Measurements from ENCODE around the gene STRADA. TPM values are rescaled to one million over a fixed set of nuclear protein-coding genes. Genes with fewer than 3 reads are reported as not detected.

Gene STRADA
- total and polyA plus RNA-seq, 7 experiments from 2014 or later, result 19.9 to 69.7 (median 54.0) TPM

DNA sequence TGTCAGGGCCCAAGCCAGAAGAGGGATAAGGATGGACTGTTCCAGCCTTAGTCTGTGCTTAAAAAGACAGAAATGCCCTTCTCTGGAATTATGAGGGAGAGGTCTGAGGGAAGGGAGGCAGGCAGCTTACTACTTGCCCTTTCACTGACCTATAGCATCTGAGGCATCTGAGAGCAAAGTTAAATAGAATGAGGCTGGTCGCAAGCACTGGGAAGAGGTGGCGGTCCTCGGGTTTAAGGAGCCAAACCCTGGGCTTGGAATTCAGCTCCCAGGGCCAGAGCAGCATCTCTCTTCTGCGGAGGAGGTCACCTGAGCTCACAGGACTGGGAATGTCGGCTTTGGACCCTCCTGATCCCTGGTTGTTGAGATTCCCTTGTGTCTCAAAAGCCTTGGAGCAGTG lies 38.6 kb downstream of the STRADA start:
- H3K27ac Mint-ChIP-seq, result peak overlapping the region; percentile 90 to 99 (median 97)
- intact Hi-C loops (cut with micrococcal nuclease), result loop anchor here in 1 of 2 donors (2.0 to 5.0 kb wide), 2 partner anchors 151 to 794 kb away; partner anchors contain the start of genes DCAF7 and POLG2
- Histone ChIP-seq H3K27me3 (ENCODE audit: control insufficient read depth in 2 of 2, insufficient read depth in 2 of 2, low read length in 2 of 2) (no peaks in the 10 kb centered on the region), H3K4me3 (ENCODE audit: low read length) (peak overlapping the region; percentile 65), H3K4me1 (ENCODE audit: control insufficient read depth in 2 of 2, insufficient read depth in 2 of 2, low read length in 2 of 2) (peaks cover 46 to 49% of the 10 kb centered on the region in 2 donors), H3K27ac (ENCODE audit: low read depth, low read length) (peak overlapping the region; percentile 93), H3K9me3 (ENCODE audit: control insufficient read depth in 2 of 3, low read length in 3 of 3) (no peaks in the 10 kb centered on the region), H3K36me3 (ENCODE audit: control insufficient read depth in 2 of 3, insufficient read depth in 3 of 3, low read length in 3 of 3) (peaks cover 0 to 26% (median 11%) of the 10 kb centered on the region in 3 experiments)
- H3K4me3 Mint-ChIP-seq, result peak overlapping the region; percentile 82 to 98 (median 96)
- no peaks in the 10 kb centered on the region for H3K27me3 Mint-ChIP-seq
- DNase-seq (no peak), ATAC-seq (no peak)
- peaks cover under 1 to 46% (median 15%) of the 10 kb centered on the region in 5 donors for H3K36me3 Mint-ChIP-seq
- CTCF ChIA-PET, result interaction anchor here (0.5 to 1.1 kb wide), 3 partner anchors 9 to 32 kb away, joined by 3 to 4 read pairs (median 3); no protein-coding TSS in a partner anchor
- peaks cover 39 to 61% (median 55%) of the 10 kb centered on the region in 7 donors for H3K4me1 Mint-ChIP-seq
- H3K9me3 Mint-ChIP-seq, result peaks cover 0 to 8% (median 0%) of the 10 kb centered on the region in 11 donors
- POLR2A ChIA-PET, result interaction anchor here (0.5 to 9.5 kb wide), 17 partner anchors 7 to 803 kb away, joined by 3 to 117 read pairs (median 12); partner anchors contain the start of genes CCDC47, CEP95, DDX42 and DDX5

DNA sequence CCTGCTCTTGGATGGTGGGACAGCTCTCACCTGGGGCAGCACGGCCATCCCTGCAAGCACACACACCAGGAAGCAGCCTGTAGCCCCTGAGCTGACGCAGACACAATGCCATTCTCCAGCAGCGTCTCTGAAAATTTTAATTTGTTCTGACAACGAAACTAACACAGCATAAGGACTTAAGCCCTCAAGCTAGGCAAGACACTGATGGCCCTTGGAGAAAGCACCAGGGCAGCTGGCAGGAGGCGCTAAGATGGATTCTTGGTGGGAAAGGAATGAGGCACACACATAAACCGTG lies 38.9 kb downstream of the STRADA start:
- peak overlapping the region; percentile 90 to 99 (median 97) for H3K27ac Mint-ChIP-seq
- Histone ChIP-seq H3K9me3 (ENCODE audit: control insufficient read depth in 2 of 3, low read length in 3 of 3) (no peaks in the 10 kb centered on the region), H3K4me1 (ENCODE audit: control insufficient read depth in 2 of 2, insufficient read depth in 2 of 2, low read length in 2 of 2) (peaks cover 44 to 48% of the 10 kb centered on the region in 2 donors), H3K4me3 (ENCODE audit: low read length) (peak overlapping the region; percentile 65), H3K36me3 (ENCODE audit: control insufficient read depth in 2 of 3, insufficient read depth in 3 of 3, low read length in 3 of 3) (peaks cover 0 to 29% (median 11%) of the 10 kb centered on the region in 3 experiments), H3K27me3 (ENCODE audit: control insufficient read depth in 2 of 2, insufficient read depth in 2 of 2, low read length in 2 of 2) (no peaks in the 10 kb centered on the region), H3K27ac (ENCODE audit: low read depth, low read length) (peak overlapping the region; percentile 93)
- peaks cover 39 to 65% (median 56%) of the 10 kb centered on the region in 7 donors for H3K4me1 Mint-ChIP-seq
- intact Hi-C loops (cut with micrococcal nuclease), result loop anchor here in 1 of 2 donors (1.0 to 5.0 kb wide), 5 partner anchors 8 to 794 kb away; partner anchors contain the start of genes DCAF7, MAP3K3 and POLG2
- H3K27me3 Mint-ChIP-seq, result no peaks in the 10 kb centered on the region
- ChIA-PET POLR2A (interaction anchor here (0.5 to 9.5 kb wide), 20 partner anchors 8 to 1020 kb away, joined by 3 to 117 read pairs (median 5); partner anchors contain the start of genes CCDC47, CEP95, DDX42 and DDX5), CTCF (interaction anchor here (0.5 to 3.2 kb wide), 5 partner anchors 7 to 139 kb away, joined by 3 to 18 read pairs (median 4); no protein-coding TSS in a partner anchor)
- H3K36me3 Mint-ChIP-seq, result peaks cover 3 to 50% (median 18%) of the 10 kb centered on the region in 5 donors
- H3K9me3 Mint-ChIP-seq, result peaks cover 0 to 10% (median 0%) of the 10 kb centered on the region in 11 donors
- H3K4me3 Mint-ChIP-seq, result peak overlapping the region; percentile 82 to 98 (median 96)
- ATAC-seq (no peak), DNase-seq (peak in 3 of 9 donors; percentile 21 to 24 (median 22))

DNA sequence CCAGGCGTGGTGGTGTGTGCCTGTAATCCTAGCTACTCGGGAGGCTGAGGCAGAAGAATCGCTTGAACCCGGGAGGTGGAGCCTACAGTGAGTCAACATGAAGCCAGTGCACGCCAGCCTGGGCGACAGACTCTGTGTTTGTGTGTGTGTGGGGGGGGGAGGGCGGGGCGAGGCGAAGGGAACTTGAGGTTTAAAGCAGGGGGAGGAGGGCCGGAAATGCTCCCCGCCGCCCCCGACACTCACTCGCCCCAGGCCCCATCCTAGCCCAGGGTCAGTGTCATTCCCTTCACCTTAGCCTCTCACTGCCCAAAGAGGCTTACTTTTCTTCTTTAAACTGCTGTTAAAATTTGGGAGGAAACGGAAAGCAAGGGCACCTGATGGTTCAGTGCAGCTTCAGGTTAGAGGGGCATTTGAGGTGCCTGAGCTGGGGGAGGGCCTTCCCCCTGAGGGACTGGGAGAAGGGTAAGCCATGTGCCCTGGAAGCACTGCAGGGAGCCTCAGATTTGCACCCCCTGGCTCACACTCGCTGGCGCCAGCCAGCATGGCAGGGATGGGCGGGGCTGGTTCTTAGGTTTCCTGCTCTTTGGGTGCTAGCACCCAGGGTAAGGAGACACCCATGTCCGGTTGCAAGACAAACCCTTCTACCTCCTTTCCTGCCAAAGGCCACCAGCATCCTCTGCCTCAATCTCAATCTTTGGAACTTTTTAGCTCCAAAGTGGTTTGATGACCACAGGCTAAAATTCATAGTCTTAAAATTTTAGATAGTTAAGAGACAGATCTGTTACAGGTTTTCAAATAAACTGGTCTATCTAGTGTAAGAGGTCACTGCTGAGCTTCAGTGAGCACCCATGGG lies 39.5 kb downstream of the STRADA start:
- CTCF ChIA-PET, result interaction anchor here (0.5 to 3.2 kb wide), 8 partner anchors 8 to 140 kb away, joined by 3 to 18 read pairs (median 4); partner anchors contain the start of genes CCDC47 and DDX42
- POLR2A ChIA-PET, result interaction anchor here (0.5 to 9.5 kb wide), 28 partner anchors 8 to 1019 kb away, joined by 3 to 117 read pairs (median 5); partner anchors contain the start of genes CCDC47, CEP95, DCAF7 and DDX42
- H3K4me1 Mint-ChIP-seq, result peaks cover 37 to 66% (median 56%) of the 10 kb centered on the region in 7 donors

DNA sequence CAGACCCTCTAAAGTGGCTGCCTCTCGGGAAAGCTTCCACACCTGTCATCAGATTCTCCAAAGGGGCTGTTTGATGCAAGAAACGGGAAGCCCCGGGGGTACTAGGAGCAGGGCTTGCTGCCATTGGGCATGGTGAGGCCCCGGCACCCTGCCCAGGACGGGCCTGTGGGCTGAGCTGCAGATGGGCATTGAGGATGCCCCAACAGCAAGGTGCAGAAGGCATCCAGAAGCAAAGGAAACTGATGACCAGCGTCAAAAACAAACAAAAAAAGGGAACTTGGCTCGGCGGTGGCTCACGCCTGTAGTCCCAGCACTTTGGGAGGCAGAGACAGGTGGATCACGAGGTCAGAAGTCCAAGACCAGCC lies 40.2 kb downstream of the STRADA start:
- Mint-ChIP-seq H3K36me3 (peaks cover 3 to 59% (median 25%) of the 10 kb centered on the region in 5 donors), H3K4me1 (peaks cover 37 to 66% (median 56%) of the 10 kb centered on the region in 7 donors), H3K27me3 (no peaks in the 10 kb centered on the region), H3K27ac (peak overlapping the region; percentile 90 to 99 (median 97)), H3K9me3 (peaks cover 0 to 13% (median 0%) of the 10 kb centered on the region in 11 donors), H3K4me3 (peak overlapping the region; percentile 82 to 98 (median 96))
- POLR2A ChIA-PET, result interaction anchor here (0.6 to 9.5 kb wide), 29 partner anchors 8 to 1274 kb away, joined by 3 to 117 read pairs (median 5); partner anchors contain the start of genes CCDC47, CEP95, DCAF7 and DDX42
- Histone ChIP-seq H3K4me1 (ENCODE audit: control insufficient read depth in 2 of 2, insufficient read depth in 2 of 2, low read length in 2 of 2) (peaks cover 45 to 49% of the 10 kb centered on the region in 2 donors), H3K9me3 (ENCODE audit: control insufficient read depth in 2 of 3, low read length in 3 of 3) (no peaks in the 10 kb centered on the region), H3K27me3 (ENCODE audit: control insufficient read depth in 2 of 2, insufficient read depth in 2 of 2, low read length in 2 of 2) (no peaks in the 10 kb centered on the region), H3K36me3 (ENCODE audit: control insufficient read depth in 2 of 3, insufficient read depth in 3 of 3, low read length in 3 of 3) (peaks cover 0 to 41% (median 14%) of the 10 kb centered on the region in 3 experiments), H3K4me3 (ENCODE audit: low read length) (peak overlapping the region; percentile 65), H3K27ac (ENCODE audit: low read depth, low read length) (peak overlapping the region; percentile 93)
- DNase-seq (peak in 2 of 9 donors; percentile 32 to 46), ATAC-seq (no peak)
- CTCF ChIA-PET, result interaction anchor here (0.9 to 3.2 kb wide), 5 partner anchors 9 to 72 kb away, joined by 3 to 18 read pairs (median 4); partner anchors contain the start of genes CCDC47 and DDX42
- intact Hi-C loops (cut with micrococcal nuclease), result loop anchor here in 1 of 2 donors (5.0 kb wide), 1 partner anchor 149 kb away; the partner anchor contains the start of gene DCAF7

More for the DNA sequence above, 39.5 kb downstream of the STRADA start:
- Histone ChIP-seq H3K4me3 (ENCODE audit: low read length) (peak overlapping the region; percentile 65), H3K4me1 (ENCODE audit: control insufficient read depth in 2 of 2, insufficient read depth in 2 of 2, low read length in 2 of 2) (peaks cover 45 to 49% of the 10 kb centered on the region in 2 donors), H3K9me3 (ENCODE audit: control insufficient read depth in 2 of 3, low read length in 3 of 3) (no peaks in the 10 kb centered on the region), H3K27ac (ENCODE audit: low read depth, low read length) (peak overlapping the region; percentile 93), H3K27me3 (ENCODE audit: control insufficient read depth in 2 of 2, insufficient read depth in 2 of 2, low read length in 2 of 2) (no peaks in the 10 kb centered on the region), H3K36me3 (ENCODE audit: control insufficient read depth in 2 of 3, insufficient read depth in 3 of 3, low read length in 3 of 3) (peaks cover 0 to 35% (median 11%) of the 10 kb centered on the region in 3 experiments)
- intact Hi-C loops (cut with micrococcal nuclease), result loop anchor here in 1 of 2 donors (1.0 to 5.0 kb wide), 5 partner anchors 8 to 795 kb away; partner anchors contain the start of genes DCAF7, MAP3K3 and POLG2
- DNase-seq, result peak; percentile 39 to 83 (median 73)
- H3K36me3 Mint-ChIP-seq, result peaks cover 3 to 53% (median 24%) of the 10 kb centered on the region in 5 donors
- peak; percentile 42 for ATAC-seq
- peaks cover 0 to 11% (median 0%) of the 10 kb centered on the region in 11 donors for H3K9me3 Mint-ChIP-seq
- peak overlapping the region; percentile 90 to 99 (median 97) for H3K27ac Mint-ChIP-seq
- H3K4me3 Mint-ChIP-seq, result peak overlapping the region; percentile 82 to 98 (median 96)
- no peaks in the 10 kb centered on the region for H3K27me3 Mint-ChIP-seq

DNA sequence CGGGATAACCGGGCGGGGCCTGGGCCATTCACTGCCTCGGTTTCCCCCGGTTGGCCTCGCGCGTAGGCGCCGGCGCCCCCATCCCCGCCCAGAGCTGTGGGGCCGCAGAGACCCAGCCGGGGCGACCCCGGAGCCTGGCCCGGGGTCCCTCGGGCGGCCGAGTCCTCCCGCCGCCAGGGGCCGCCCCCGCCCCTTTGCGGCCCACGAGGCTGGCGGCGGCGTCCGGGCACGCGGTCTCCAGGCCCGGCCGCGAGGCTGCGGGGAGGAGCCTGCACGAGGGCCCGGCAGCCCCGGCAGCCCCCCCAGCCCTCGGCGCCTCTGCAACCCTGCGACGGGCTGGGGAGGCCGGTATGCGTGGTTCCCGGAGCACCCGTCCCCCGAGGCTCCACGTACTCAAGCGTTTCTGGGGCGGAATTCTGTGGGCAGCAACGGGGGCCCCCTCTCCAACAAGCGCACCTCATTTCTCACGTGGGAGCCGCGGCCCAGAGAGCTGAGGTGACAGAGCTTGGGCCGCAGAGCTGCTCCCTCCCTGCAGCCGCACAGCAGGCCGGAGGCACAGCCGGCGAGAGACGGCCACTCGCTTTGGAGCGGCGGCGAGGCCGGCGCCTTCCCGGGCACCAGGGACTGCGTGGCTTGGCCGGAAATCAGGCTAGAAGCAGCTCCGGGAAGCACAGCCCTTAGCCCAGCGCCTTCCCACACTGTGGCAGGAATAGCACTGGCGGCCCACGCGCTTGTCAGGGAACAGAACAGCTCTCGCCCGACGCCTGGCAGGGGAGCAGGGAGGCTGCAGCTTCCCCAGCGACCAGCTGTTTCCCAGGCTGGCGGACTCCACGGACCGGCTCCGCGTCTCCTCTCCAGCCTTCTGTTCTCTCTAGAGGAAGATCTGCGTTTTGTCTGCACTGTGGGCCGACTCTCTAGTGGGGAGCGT lies 40.8 kb downstream of the STRADA start:
- CTCF ChIA-PET, result interaction anchor here (0.9 to 3.2 kb wide), 4 partner anchors 9 to 73 kb away, joined by 3 to 18 read pairs (median 4); partner anchors contain the start of genes CCDC47 and DDX42
- Histone ChIP-seq H3K27me3 (ENCODE audit: control insufficient read depth in 2 of 2, insufficient read depth in 2 of 2, low read length in 2 of 2) (no peaks in the 10 kb centered on the region), H3K4me3 (ENCODE audit: low read length) (peak overlapping the region; percentile 65), H3K9me3 (ENCODE audit: control insufficient read depth in 2 of 3, low read length in 3 of 3) (no peaks in the 10 kb centered on the region), H3K27ac (ENCODE audit: low read depth, low read length) (peak overlapping the region; percentile 93), H3K4me1 (ENCODE audit: control insufficient read depth in 2 of 2, insufficient read depth in 2 of 2, low read length in 2 of 2) (peaks cover 45 to 49% of the 10 kb centered on the region in 2 donors), H3K36me3 (ENCODE audit: control insufficient read depth in 2 of 3, insufficient read depth in 3 of 3, low read length in 3 of 3) (peaks cover 5 to 45% (median 14%) of the 10 kb centered on the region in 3 experiments)
- no peaks in the 10 kb centered on the region for H3K27me3 Mint-ChIP-seq
- peaks cover 0 to 13% (median 0%) of the 10 kb centered on the region in 11 donors for H3K9me3 Mint-ChIP-seq
- POLR2A ChIA-PET, result interaction anchor here (0.6 to 9.5 kb wide), 35 partner anchors 7 to 1274 kb away, joined by 3 to 117 read pairs (median 5); partner anchors contain the start of genes CCDC47, CEP95, DCAF7 and DDX42
- DNase-seq (peak; percentile 52 to 71 (median 60)), ATAC-seq (peak; percentile 5)
- H3K27ac Mint-ChIP-seq, result peak overlapping the region; percentile 90 to 99 (median 97)
- peaks cover 3 to 59% (median 25%) of the 10 kb centered on the region in 5 donors for H3K36me3 Mint-ChIP-seq
- H3K4me1 Mint-ChIP-seq, result peaks cover 37 to 65% (median 56%) of the 10 kb centered on the region in 7 donors
- H3K4me3 Mint-ChIP-seq, result peak overlapping the region; percentile 82 to 98 (median 96)
- intact Hi-C loops (cut with micrococcal nuclease), result loop anchor here (1.0 to 5.0 kb wide), 5 partner anchors 73 to 320 kb away; partner anchors contain the start of genes CCDC47 (in 1 of the 2), DCAF7 (in 1 of the 2), FTSJ3 (in 1 of the 2) and ICAM2 (in 1 of the 2)
